NCI-H1048 (cell line): ENCODE results near the gene SH3BGRL3.
"Not testable (repeated sequence)": the region's sequence is repeated elsewhere in the genome, so short reads cannot be mapped to it uniquely, and the experiment has no call there.

Experiments
- DNase-seq: peaks from one replicate; lab custom pipeline; 2025; lab: John Stamatoyannopoulos, UW

Gene SH3BGRL3

GRCh38 chr1:26290882-26291261 lies 11.0 kb downstream of the SH3BGRL3 start:
- no peak for DNase-seq

GRCh38 chr1:26291433-26291832 lies 11.5 kb downstream of the SH3BGRL3 start:
- no peak for DNase-seq

- DNase-seq, result no peak
Observed at GRCh38 chr1:26291939-26292338, 12.1 kb downstream of the SH3BGRL3 start.

GRCh38 chr1:26292735-26293134 lies 12.8 kb downstream of the SH3BGRL3 start:
- not testable (repeated sequence) for DNase-seq

- DNase-seq, result no peak
Observed at GRCh38 chr1:26293911-26294463, 14.1 kb downstream of the SH3BGRL3 start.

GRCh38 chr1:26295194-26296138 lies 15.6 kb downstream of the SH3BGRL3 start:
- no peak for DNase-seq

- no peak for DNase-seq
Observed at GRCh38 chr1:26296340-26297056, 16.6 kb downstream of the SH3BGRL3 start.

- DNase-seq, result no peak
Observed at GRCh38 chr1:26297057-26297790, 17.3 kb downstream of the SH3BGRL3 start.

- no peak for DNase-seq
Observed at GRCh38 chr1:26297791-26298124, 17.9 kb downstream of the SH3BGRL3 start.

GRCh38 chr1:26300578-26301275 lies 20.8 kb downstream of the SH3BGRL3 start:
- no peak for DNase-seq

- no peak for DNase-seq
Observed at GRCh38 chr1:26302733-26303405, 23.0 kb downstream of the SH3BGRL3 start.

- DNase-seq, result no peak
Observed at GRCh38 chr1:26305667-26306289, 25.9 kb downstream of the SH3BGRL3 start.

GRCh38 chr1:26306290-26307229 lies 26.7 kb downstream of the SH3BGRL3 start, which contains the start of gene UBXN11:
TSS of gene UBXN11 (minus strand) at chr1:26306636. CDS start at chr1:26302883, 3,753 bp downstream.
- DNase-seq, result peak; percentile 85

- no peak for DNase-seq
Observed at GRCh38 chr1:26307363-26307781, 27.5 kb downstream of the SH3BGRL3 start.

- DNase-seq, result not testable (repeated sequence)
Observed at GRCh38 chr1:26307966-26308899, 28.3 kb downstream of the SH3BGRL3 start.

- DNase-seq, result no peak
Observed at GRCh38 chr1:26314501-26314900, 34.6 kb downstream of the SH3BGRL3 start.

GRCh38 chr1:26315874-26316850 lies 36.3 kb downstream of the SH3BGRL3 start:
- no peak for DNase-seq
